IPS-NIHi7 (cell line): ENCODE measurements around the gene CDK13.

Source experiments
- DNase-seq: peaks from one replicate; pipeline ENCODE4 v3.0.0; 2012; ENCODE audit warnings: mixed read lengths; ENCODE audit errors: extremely low spot score

Gene CDK13

DNA sequence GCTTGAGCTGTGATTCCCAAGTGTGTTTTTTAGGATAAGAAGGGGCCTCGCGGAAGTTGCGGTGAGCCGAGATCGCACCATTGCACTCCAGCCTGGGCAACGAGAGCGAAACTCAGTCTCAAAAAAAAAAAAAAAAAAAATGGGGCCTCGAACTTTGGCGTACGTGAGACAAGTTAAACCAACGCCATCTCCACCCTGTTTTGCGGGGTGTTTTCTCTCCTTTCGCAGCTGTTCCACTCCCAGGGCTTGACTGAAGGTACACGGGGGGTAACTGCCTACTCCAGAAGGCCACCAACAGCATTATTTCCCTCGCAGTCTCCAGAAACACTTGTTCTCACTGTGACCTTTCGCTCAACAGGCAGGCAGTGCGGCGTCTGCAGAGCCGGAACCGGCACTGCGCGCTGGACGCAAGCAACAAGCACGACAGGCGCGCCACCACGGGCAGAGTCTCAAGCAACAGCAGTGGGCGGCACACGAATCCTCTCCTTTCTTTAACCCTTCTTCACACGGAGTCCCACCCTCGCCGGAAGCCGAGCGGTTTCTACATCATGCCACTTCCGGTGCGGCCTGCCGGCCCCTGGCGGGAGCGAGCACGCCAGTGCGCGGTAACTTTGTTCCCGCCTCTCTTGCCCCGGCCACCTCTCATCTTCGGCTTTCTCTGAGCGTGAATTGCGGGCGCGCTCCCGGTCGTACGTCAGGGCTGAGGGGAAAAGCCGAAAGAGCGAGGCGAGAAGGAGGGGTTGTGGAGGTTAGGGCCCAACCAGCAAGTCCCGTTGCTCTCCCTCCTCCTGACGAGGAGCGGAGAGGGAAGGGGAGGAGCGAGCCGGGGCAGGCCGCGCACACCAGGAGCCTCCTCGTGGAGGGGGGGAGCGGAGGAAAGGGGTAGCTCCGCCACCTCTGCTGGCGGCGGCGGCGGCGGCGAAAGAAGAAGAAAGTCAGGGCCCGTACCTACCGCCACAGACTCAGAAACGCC, 814 bp upstream of the CDK13 start:
- peak; percentile 91 for DNase-seq

DNA sequence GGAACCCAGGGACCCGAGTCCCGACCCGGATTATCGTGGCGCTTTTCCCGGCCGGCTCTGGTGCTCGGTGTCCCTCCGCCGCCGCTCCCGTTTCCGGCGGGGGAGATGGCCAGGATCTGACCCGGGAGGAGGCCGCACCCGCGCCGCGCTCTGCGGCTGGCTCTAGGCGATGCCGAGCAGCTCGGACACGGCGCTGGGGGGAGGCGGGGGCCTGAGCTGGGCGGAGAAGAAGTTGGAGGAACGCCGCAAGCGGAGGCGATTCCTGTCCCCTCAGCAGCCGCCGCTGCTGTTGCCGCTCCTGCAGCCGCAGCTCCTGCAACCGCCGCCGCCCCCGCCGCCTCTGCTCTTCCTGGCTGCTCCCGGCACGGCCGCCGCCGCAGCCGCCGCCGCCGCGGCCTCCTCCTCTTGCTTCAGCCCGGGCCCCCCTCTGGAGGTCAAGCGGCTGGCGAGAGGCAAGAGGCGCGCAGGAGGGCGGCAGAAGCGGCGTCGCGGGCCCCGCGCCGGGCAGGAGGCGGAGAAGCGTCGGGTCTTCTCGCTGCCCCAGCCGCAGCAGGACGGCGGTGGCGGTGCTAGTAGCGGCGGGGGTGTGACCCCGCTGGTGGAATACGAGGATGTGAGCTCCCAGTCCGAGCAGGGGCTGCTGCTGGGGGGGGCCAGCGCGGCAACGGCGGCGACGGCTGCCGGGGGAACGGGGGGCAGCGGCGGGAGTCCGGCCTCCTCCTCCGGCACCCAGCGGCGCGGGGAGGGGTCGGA, 593 bp downstream of the CDK13 start:
- DNase-seq: peak; percentile 16

DNA sequence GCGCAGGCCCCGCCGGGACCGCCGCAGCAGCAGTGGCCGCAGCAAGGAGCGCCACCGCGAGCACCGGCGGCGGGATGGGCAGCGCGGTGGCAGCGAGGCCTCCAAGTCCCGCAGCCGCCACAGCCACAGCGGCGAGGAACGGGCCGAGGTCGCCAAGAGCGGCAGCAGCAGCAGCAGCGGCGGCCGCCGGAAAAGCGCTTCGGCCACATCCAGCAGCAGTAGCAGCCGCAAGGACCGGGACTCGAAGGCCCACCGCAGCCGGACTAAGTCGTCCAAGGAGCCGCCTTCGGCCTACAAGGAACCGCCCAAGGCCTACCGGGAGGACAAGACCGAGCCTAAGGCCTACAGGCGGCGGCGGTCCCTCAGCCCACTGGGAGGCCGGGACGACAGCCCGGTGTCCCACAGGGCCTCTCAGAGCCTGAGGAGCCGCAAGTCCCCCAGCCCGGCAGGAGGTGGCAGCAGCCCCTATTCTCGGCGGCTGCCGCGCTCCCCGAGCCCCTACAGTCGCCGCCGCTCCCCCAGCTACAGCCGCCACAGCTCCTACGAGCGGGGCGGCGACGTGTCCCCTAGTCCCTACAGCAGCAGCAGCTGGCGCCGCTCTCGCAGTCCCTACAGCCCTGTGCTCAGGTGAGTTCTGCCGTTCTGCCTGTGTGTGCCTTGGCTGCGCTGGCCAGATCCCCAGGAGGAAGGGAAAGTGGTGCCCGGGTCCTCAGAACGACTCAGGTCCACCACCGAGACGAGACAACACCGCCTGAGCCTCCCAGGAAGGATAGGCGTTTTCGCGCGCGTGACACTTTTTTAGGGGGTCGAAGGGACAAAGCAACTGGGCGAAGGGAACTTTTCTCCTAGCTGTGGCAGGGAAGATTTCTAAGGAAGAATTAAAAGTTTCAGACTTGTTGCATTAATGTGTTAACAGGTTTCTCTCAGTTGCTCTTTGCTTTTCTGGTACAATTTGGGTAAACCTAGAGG, 1.5 kb downstream of the CDK13 start:
- DNase-seq: peak; percentile 69

DNA sequence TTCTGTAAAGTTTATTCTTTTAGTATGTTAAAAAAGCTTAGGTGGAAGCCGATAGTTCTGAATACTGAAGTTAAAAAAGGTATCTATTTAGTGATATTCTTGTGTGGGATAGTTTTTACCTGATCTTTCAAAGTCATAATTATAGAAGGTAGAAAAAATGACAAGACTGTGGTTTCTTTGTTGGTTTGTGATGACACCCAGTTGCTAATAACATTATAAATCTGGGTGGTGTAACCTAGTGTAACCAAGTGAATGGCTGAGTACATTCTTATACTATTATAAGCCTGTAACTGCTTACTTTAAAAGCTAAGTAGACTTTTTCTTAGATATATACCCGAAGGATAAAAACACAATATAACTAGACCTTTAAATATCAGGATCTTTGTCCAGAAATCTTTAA, 2.3 kb downstream of the CDK13 start:
- no peak for DNase-seq

DNA sequence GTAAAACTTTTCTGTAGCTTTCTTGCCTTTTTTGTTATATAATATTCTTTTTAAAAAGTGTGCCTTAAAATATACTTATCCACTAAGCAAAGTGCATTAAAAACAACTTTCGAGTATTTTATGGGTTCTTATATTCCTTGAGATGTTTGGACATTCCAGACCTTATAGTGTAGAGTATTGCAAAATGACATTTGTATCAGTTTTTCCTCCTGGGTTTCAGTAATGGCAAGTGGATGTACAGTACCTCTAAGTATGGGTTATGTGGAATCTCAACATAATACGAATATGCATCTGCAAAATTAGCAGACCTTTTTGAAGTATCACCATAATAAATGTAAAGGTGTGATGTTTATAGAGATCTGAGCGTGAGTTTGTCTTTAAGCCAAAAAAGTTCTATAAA, 2.7 kb downstream of the CDK13 start:
- no peak for DNase-seq

DNA sequence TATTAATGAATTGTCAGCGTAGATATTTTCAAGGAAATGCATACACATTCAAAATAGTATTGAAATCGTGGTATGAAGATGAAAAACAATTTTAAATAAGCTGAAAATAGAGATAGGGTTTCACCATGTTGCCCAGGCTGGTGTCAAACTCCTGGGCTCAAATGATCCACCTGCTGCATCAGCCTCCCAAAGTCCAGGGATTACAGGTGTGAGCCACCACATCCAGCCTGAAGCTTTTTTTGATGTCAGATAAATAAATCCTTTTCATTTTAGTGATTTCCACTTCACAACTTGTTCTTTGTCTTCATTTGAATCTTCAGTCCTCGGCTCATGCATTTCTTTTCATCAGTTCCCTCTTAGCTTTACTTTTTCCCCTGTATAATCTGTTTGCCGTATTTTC, 4.6 kb downstream of the CDK13 start:
- DNase-seq: no peak

DNA sequence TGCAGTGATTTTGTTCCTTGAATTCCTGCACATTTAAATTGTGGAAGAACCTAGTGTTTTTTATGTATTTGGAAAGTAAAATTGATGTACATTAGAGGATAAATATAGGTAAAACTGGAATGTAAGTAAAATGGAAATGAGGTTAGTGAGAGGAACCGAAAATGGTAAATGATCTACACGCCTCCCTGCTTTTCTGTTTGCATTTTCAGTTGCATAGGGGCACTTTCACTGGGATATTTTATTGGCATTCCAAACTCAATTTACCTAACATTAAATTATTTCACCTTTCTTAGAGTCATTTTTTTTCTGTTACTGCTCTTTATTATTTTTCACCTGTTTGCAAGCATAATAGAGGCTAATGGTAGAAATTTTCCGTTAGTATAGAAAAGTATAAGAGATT, 8.0 kb downstream of the CDK13 start:
- DNase-seq: no peak

DNA sequence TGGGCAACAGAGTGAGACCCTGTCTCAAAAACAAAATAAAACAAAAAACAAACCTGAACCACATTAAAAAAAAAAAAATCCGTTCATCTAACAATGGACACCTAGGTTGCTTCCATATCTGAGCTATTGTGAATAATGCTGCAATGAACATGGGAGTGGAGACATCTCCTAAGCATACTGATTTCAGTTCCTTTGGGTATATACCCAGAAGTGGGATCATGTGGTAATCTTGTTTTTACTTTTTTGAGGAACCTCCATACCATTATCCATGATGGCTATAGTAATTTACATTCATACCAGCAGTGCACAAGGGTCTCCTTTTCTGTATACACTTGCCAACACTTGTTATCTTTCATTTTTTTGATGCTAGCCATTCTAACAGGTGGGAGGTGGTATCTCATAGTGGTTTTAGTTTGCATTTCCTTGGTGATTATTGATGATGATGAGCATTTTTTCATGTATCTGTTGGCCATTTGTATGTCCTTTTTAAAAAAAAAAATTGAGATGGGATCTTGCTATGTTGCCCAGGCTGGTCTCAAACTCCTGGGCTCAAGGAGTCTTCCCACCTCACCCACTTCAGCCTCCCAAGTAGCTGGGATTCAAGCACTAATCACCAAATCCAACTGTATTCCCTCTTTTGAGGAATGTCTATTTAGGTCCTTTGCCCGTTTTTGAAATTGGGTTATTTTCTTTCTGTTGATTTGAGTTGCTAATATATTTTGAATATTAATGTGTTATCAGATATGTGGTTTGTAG, 17.5 kb downstream of the CDK13 start:
- DNase-seq: no peak

DNA sequence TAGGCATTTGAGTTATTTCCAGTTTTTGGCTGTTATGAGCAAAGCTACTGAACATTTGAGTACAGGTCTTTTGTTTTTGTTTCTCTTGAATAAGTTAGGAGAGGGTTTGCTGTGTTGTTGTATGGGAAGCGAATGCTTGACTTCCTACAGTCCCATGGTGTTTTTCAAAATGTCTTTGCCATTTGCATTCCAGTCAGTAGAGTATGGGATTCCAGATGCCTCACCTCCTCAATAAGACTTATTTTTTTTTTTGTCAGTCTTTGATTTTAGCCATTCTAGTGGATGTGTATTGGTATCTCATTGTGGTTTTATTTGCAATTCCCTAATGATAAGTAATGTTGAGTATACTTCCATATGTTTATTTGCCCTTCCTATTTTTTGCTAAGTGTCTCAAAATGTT, 19.4 kb downstream of the CDK13 start:
- DNase-seq: no peak

DNA sequence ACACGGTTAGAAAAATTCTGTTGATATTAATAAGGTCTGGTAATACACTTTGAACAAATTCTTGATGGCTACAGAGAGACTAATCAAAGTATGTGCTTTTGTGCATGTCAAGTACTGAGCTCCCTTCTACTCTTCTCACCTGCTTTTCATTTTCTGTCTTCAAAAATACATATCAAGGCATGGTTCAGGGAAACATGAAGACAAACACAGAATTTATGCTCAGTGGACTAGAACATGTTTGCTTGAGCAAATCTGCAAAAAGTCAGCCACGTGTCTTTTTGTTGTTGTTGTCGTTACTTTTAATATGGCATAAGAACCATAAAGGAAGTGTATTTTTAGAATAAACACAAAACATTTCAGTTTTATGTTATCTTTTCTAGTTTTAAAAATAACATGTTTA, 21.9 kb downstream of the CDK13 start:
- no peak for DNase-seq

DNA sequence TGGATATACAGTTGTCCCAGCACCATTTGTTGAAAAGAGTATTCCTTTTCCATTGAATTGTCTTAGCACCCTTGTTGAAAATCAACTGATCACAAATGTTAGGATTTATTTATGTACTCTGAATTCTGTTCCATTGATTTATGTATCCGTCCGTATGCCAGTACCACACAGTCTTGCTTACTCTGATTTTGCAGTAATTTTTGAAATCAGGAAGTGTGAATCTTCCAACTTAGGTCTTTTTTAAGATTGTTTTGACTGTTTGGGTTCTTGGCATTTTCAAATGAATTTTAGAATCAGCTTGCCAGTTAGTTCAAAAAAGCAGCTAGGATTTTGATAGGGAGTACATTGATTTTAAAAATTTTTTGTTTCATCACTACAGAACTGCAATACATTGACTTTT, 23.7 kb downstream of the CDK13 start:
- no peak for DNase-seq

DNA sequence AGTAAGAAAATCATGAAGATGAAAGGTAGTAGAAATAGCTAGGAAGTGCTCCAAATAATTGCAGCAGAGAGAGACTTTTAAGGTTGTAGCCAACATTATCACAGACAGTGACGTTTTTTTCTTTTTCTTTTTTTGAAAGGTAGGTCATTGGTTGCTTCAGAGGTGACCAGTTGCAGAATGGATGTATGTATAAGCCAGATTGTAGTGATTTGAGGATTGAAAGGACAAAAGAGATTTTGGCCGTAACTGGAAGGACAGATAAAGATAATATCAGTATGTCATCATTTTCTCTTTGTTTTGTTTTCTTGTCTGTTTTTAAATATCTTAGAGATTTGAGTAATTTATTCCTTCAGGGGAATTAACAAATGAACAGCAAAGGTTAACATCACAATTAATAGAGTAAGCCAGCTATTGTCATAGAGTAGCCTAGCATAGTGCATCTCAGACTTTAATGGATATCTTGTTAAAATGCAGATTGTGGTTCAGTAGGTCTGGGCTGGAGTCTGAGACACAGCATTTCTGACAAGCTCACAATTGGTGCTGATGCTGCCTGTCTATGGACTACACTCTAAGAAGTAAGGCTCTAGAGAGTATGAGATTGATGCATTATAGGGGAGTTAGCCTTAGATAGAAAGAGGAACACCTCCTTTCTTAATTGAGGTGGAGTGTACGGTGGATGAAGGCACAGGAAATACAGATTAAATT, 28.3 kb downstream of the CDK13 start:
- DNase-seq: no peak

DNA sequence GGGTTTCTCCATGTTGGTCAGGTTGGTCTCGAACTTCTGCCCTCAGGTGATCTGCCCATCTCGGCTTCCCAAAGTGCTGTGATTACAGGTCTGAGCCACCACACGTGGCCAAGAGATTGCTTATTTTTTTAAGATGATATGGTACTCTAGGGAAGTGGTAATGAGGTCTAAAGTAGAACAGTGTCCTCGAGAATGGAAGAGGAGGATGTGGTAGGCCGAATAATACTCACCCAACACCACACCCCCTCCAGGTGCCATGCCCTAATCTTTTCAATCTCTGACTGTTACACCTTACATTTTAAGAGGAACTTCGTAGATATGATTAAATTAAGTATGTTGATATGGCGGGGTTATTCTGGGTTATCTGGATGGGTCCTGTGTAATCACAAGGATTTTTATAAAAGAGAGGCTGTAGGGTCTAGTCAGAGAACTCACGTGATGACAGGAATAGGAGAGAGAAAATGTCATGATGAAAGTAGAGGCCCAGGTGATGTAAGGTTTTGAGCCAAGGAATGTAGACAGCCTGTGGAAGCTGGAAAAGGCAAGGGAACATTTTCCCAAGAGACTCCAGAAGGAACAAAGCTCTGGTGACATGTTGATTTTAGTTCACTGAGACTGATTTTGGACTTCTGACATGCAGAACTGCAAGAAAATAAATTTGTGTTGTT, 29.5 kb downstream of the CDK13 start:
- DNase-seq: no peak

DNA sequence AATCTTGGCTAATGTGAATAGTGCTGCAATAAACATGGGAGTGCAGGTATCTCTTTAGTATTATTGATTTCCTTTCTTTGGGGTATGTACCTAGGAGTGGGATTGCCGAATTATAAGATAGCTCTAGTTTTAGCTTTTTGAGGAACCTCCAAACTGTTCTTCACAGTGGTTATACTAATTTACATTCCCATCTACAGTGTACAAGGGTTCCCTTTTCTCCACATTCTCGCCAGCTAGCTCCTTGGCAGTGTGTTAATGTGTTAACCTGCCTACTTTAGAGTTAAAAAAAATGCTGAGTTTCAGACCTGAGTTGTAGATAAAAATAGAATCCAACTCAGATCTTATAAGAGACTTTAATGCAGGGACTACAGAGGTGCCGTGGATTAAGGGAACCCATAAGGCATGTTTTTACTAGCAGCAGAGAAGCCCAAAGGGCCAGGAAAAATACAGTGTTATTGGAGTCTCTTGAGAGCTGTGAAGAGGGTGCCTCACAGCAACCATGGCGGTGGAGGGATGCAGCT, 35.4 kb downstream of the CDK13 start:
- DNase-seq: no peak

DNA sequence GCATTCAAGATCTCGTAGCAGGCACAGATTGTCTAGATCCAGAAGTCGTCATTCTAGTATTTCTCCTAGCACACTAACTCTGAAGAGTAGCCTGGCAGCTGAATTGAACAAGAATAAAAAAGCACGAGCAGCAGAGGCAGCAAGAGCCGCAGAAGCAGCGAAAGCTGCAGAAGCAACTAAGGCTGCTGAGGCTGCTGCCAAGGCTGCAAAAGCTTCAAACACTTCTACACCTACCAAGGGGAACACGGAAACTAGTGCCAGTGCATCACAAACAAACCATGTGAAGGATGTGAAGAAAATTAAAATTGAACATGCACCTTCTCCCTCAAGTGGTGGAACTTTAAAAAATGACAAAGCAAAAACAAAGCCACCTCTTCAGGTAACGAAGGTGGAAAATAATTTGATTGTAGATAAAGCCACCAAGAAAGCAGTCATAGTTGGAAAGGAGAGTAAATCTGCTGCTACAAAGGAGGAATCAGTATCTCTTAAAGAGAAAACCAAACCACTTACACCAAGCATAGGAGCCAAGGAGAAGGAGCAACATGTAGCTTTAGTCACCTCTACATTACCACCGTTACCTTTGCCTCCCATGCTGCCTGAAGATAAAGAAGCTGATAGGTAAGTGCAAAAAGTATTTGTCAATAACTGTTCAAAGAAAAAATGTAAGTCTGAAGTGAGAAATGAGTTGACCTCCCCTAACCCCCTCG, 37.7 kb downstream of the CDK13 start:
- no peak for DNase-seq

DNA sequence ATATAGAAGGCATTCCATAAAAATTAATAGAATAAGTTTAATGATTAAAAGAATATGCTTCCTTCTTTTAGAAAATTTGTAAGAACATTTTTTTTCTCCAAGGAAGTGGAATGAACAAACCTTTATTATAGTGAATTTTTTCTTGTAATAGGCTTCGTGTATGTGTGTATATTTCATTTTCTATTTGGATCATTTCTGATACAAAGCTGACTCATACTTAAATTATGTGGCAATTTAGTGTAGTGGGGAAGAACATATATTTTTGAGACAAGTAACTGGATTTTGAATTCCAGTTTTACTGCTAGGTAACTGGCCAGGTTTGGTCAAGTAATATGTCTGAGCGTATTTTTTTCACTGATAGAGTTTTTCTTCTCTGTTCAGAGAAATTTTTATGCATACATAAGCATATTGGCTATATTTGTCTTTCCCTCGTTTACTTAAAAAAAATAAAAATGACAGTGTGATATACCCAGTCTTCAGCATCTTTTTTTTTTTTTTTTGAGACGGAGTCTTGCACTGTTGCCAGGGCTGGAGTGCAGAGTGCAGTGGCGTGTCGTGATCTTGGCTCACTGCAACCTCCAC, 50.8 kb downstream of the CDK13 start:
- no peak for DNase-seq

DNA sequence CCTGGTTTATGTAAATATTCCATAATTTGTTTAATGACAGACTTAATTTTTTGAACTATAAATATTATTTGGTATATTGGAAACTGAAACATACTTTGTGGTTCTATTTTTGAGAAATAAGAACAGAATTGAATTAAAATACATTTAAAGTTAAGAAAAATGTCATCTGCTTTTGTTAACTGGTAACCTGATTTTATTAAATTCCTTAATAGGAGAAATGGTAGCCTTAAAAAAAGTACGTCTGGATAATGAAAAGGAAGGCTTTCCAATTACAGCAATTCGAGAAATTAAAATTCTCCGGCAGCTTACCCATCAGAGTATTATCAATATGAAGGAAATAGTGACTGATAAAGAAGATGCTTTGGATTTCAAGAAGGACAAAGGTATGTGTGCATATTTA, 51.6 kb downstream of the CDK13 start:
- no peak for DNase-seq

DNA sequence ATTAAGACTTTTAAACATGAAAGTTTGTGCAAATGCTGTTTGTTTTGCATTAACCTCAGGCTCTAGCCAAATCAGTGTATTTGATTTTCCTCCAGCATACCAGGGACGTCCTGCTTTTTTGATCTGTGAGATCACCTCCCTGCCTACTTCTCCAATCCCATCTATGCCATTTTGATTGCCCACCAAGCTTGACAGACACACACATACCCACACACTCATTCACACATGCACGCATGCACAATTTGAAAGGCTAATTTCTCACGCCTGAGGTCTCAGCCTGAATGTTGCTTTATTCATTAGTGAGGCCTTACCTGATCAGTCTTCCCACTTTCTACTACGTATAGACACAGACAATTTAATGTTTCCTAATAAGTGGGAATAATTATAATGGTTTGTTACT, 53.5 kb downstream of the CDK13 start:
- no peak for DNase-seq
